HEK293 (cell line): ENCODE results near the gene SGMS1.

Experiments used
- BCL11A ChIP-seq: fragments of 450-650 bp; formaldehyde crosslinking; IDR thresholded peaks from 2 replicates; pipeline ENCODE4 v1.5.1; 2016; ENCODE audit warnings: low read depth, missing biosample characterization, missing genetic modification characterization
- GLIS1 ChIP-seq: fragments of 450-650 bp; formaldehyde crosslinking; IDR thresholded peaks from 2 replicates; pipeline ENCODE4 v1.5.1; 2016; ENCODE audit warnings: missing biosample characterization, missing genetic modification characterization
- HOXD13 ChIP-seq: sonication (generic); formaldehyde crosslinking; IDR thresholded peaks from 2 replicates; pipeline ENCODE4 v1.8.0; 2022; ENCODE audit warnings: missing genetic modification reagents, borderline replicate concordance
- INSM2 ChIP-seq: fragments of 450-650 bp; formaldehyde crosslinking; IDR thresholded peaks from 2 replicates; pipeline ENCODE4 v1.5.1; 2016; ENCODE audit warnings: missing biosample characterization, missing genetic modification characterization
- KLF9 ChIP-seq: fragments of 450-650 bp; formaldehyde crosslinking; IDR thresholded peaks from 2 replicates; pipeline ENCODE4 v1.5.1; 2016; ENCODE audit warnings: missing biosample characterization, missing genetic modification characterization, low read depth
- OVOL3 ChIP-seq: fragments of 450-650 bp; formaldehyde crosslinking; IDR thresholded peaks from 2 replicates; pipeline ENCODE4 v1.5.1; 2016; ENCODE audit warnings: missing biosample characterization, missing genetic modification characterization
- PRDM1 ChIP-seq: fragments of 450-650 bp; formaldehyde crosslinking; IDR thresholded peaks from 2 replicates; pipeline ENCODE4; 2016; ENCODE audit warnings: missing biosample characterization, missing genetic modification characterization
- SP7 ChIP-seq: fragments of 450-650 bp; formaldehyde crosslinking; IDR thresholded peaks from 2 replicates; pipeline ENCODE4 v1.5.1; 2016; ENCODE audit warnings: missing biosample characterization, missing genetic modification characterization
- TRIM28 ChIP-seq: IDR thresholded peaks from 2 replicates; pipeline ENCODE4 v1.6.1; 2011; ENCODE audit warnings: low read length, control low read depth, borderline replicate concordance
- ZBTB10 ChIP-seq: fragments of 450-650 bp; formaldehyde crosslinking; IDR thresholded peaks from 2 replicates; pipeline ENCODE4 v1.5.1; 2016; ENCODE audit warnings: missing biosample characterization, missing genetic modification characterization
- ZBTB11 ChIP-seq: fragments of 450-650 bp; formaldehyde crosslinking; conservative IDR thresholded peaks from 2 replicates; pipeline ENCODE4 v1.5.1; 2016; ENCODE audit warnings: low read depth, missing biosample characterization, missing genetic modification characterization
- ZNF132 ChIP-seq: fragments of 450-650 bp; formaldehyde crosslinking; IDR thresholded peaks from 2 replicates; pipeline ENCODE4 v1.5.1; 2017; ENCODE audit warnings: missing biosample characterization, missing genetic modification characterization, borderline replicate concordance
- ZNF155 ChIP-seq: fragments of 450-650 bp; formaldehyde crosslinking; IDR thresholded peaks from 2 replicates; pipeline ENCODE4 v1.5.1; 2016; ENCODE audit warnings: missing biosample characterization, missing genetic modification characterization
- ZNF169 ChIP-seq: fragments of 450-650 bp; formaldehyde crosslinking; IDR thresholded peaks from 2 replicates; pipeline ENCODE4 v1.5.1; 2016; ENCODE audit warnings: missing biosample characterization, missing genetic modification characterization
- ZNF2 ChIP-seq: fragments of 450-650 bp; formaldehyde crosslinking; IDR thresholded peaks from 2 replicates; pipeline ENCODE4 v1.5.1; 2016; ENCODE audit warnings: missing biosample characterization, missing genetic modification characterization
- ZNF398 ChIP-seq: fragments of 450-650 bp; formaldehyde crosslinking; IDR thresholded peaks from 2 replicates; pipeline ENCODE4 v1.5.1; 2017; ENCODE audit warnings: missing biosample characterization, missing genetic modification characterization
- ZNF501 ChIP-seq: fragments of 450-650 bp; formaldehyde crosslinking; IDR thresholded peaks from 2 replicates; pipeline ENCODE4 v1.5.1; 2016; ENCODE audit warnings: missing biosample characterization, missing genetic modification characterization
- ZNF600 ChIP-seq: fragments of 450-650 bp; formaldehyde crosslinking; IDR thresholded peaks from 2 replicates; pipeline ENCODE4 v1.5.1; 2016; ENCODE audit warnings: missing biosample characterization, missing genetic modification characterization
- ZNF610 ChIP-seq: fragments of 450-650 bp; formaldehyde crosslinking; IDR thresholded peaks from 2 replicates; pipeline ENCODE4 v1.5.1; 2016; ENCODE audit warnings: missing biosample characterization, missing genetic modification characterization, borderline replicate concordance
- ZNF830 ChIP-seq: fragments of 450-650 bp; IDR thresholded peaks from 2 replicates; pipeline ENCODE4 v1.5.0; 2018; ENCODE audit warnings: missing biosample characterization, missing genetic modification characterization, low read depth, mild to moderate bottlenecking, moderate library complexity
- ZSCAN30 ChIP-seq: fragments of 450-650 bp; IDR thresholded peaks from 2 replicates; pipeline ENCODE4 v1.5.1; 2018; ENCODE audit warnings: missing biosample characterization, mild to moderate bottlenecking, missing genetic modification characterization, moderate library complexity
- ZXDB ChIP-seq: fragments of 450-650 bp; formaldehyde crosslinking; IDR thresholded peaks from 2 replicates; pipeline ENCODE4 v1.5.1; 2016; ENCODE audit warnings: missing biosample characterization, missing genetic modification characterization
- TF ChIP-seq, protein P1 (sequence below): fragments of 450-650 bp; formaldehyde crosslinking; IDR thresholded peaks from 2 replicates; pipeline ENCODE4 v1.5.1; 2016; ENCODE audit warnings: missing biosample characterization, missing genetic modification characterization, borderline replicate concordance
- TF ChIP-seq, protein P2 (sequence below): fragments of 450-650 bp; formaldehyde crosslinking; IDR thresholded peaks from 2 replicates; pipeline ENCODE4 v1.5.1; 2017; ENCODE audit warnings: missing biosample characterization, missing genetic modification characterization

Gene SGMS1

GRCh38 chr10:50623663-50624412, at the start of gene SGMS1 (continued):
- TF ChIP-seq, protein P1, sequence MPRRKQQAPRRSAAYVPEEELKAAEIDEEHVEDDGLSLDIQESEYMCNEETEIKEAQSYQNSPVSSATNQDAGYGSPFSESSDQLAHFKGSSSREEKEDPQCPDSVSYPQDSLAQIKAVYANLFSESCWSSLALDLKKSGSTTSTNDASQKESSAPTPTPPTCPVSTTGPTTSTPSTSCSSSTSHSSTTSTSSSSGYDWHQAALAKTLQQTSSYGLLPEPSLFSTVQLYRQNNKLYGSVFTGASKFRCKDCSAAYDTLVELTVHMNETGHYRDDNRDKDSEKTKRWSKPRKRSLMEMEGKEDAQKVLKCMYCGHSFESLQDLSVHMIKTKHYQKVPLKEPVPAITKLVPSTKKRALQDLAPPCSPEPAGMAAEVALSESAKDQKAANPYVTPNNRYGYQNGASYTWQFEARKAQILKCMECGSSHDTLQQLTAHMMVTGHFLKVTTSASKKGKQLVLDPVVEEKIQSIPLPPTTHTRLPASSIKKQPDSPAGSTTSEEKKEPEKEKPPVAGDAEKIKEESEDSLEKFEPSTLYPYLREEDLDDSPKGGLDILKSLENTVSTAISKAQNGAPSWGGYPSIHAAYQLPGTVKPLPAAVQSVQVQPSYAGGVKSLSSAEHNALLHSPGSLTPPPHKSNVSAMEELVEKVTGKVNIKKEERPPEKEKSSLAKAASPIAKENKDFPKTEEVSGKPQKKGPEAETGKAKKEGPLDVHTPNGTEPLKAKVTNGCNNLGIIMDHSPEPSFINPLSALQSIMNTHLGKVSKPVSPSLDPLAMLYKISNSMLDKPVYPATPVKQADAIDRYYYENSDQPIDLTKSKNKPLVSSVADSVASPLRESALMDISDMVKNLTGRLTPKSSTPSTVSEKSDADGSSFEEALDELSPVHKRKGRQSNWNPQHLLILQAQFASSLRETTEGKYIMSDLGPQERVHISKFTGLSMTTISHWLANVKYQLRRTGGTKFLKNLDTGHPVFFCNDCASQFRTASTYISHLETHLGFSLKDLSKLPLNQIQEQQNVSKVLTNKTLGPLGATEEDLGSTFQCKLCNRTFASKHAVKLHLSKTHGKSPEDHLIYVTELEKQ (tag by site-specific recombination) = no peak
- TF ChIP-seq ZNF398 (tag by site-specific recombination) (peak; percentile 64), ZBTB11 (0 out of 2 replicates have a peak, but pooled peaks have one; percentile 33), ZNF610 (peak; percentile 67; the same call in 1 of the 2 replicates), ZNF600 (tag by site-specific recombination) (peak; percentile 86), GLIS1 (tag by site-specific recombination) (peak; percentile 41; the same call in 1 of the 2 replicates), ZNF501 (tag by site-specific recombination) (peak; percentile 78; the same call in 1 of the 2 replicates), OVOL3 (tag by site-specific recombination) (0 out of 2 replicates have a peak, but pooled peaks have one; percentile 38), ZNF169 (tag by site-specific recombination) (no peak), ZNF2 (0 out of 2 replicates have a peak, but pooled peaks have one; percentile 26), ZSCAN30 (tag by site-specific recombination) (peak; percentile 25), SP7 (tag by site-specific recombination) (peak; percentile 66), PRDM1 (tag by site-specific recombination) (no peak), ZXDB (tag by site-specific recombination) (peak; percentile 42; the same call in 1 of the 2 replicates), ZNF132 (tag by site-specific recombination) (no peak), KLF9 (tag by site-specific recombination) (peak; percentile 49; the same call in 1 of the 2 replicates), TRIM28 (no peak), ZNF830 (tag by site-specific recombination) (no peak), ZBTB10 (tag by site-specific recombination) (peak; percentile 57), HOXD13 (no peak), ZNF155 (tag by site-specific recombination) (no peak), INSM2 (tag by site-specific recombination) (peak; percentile 9; the same call in 1 of the 2 replicates), BCL11A (tag by site-specific recombination) (peak; percentile 17; the same call in 1 of the 2 replicates)
- TF ChIP-seq, protein P2, sequence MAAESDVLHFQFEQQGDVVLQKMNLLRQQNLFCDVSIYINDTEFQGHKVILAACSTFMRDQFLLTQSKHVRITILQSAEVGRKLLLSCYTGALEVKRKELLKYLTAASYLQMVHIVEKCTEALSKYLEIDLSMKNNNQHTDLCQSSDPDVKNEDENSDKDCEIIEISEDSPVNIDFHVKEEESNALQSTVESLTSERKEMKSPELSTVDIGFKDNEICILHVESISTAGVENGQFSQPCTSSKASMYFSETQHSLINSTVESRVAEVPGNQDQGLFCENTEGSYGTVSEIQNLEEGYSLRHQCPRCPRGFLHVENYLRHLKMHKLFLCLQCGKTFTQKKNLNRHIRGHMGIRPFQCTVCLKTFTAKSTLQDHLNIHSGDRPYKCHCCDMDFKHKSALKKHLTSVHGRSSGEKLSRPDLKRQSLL (tag by site-specific recombination) = no peak; the same call in 1 of the 2 replicates
